Colon (tissue), 2 donors: Measurements from ENCODE around the gene TENT5A.

Experiments used
- FAIRE-seq: peaks from 2 replicates; lab custom pipeline; 2012; peaks lifted over from hg19 to GRCh38; lab: Jason Lieb, UNC
- donor health status: control.
- donor health status: control.

TENT5A gene

GRCh38 chr6:81713205-81713604 is 39.3 kb downstream of the TENT5A start:
- no peak for FAIRE-seq

GRCh38 chr6:81708113-81708699 is 44.3 kb downstream of the TENT5A start:
- FAIRE-seq, result no peak

GRCh38 chr6:81704700-81705099 is 47.8 kb downstream of the TENT5A start:
- FAIRE-seq, result no peak

GRCh38 chr6:81700414-81700813 is 52.1 kb downstream of the TENT5A start:
- no peak for FAIRE-seq

- FAIRE-seq, result no peak
These were observed 54.9 kb downstream of the TENT5A start for GRCh38 chr6:81697559-81697958.

- FAIRE-seq, result no peak
These were observed 56.0 kb downstream of the TENT5A start for GRCh38 chr6:81696524-81696923.
